Suppressor macrophage (primary cell): ENCODE results near the gene NEUROG3.
A peak's percentile ranks its signal among the peaks of the same experiment; 100 is the strongest.
"Not testable (repeated sequence)": the region's sequence is repeated elsewhere in the genome, so short reads cannot be mapped to it uniquely, and the experiment has no call there.

Experiments used
- DNase-seq, 4 experiments: peaks; one replicate each; pipeline ENCODE4 v3.0.0-alpha.2; 2020 to 2022

Gene NEUROG3

GRCh38 chr10:69571618-69572158 lies 1.5 kb downstream of the NEUROG3 start:
- DNase-seq, result no peak

- no peak for DNase-seq
Observed at GRCh38 chr10:69570050-69570816, 3.0 kb downstream of the NEUROG3 start.

- DNase-seq, result no peak
Observed at GRCh38 chr10:69569396-69569934, 3.8 kb downstream of the NEUROG3 start.

GRCh38 chr10:69568472-69569395 lies 4.5 kb downstream of the NEUROG3 start:
- DNase-seq, result no peak

GRCh38 chr10:69567920-69568319 lies 5.3 kb downstream of the NEUROG3 start:
- peak; percentile 48 to 81 (median 60) for DNase-seq

- no peak for DNase-seq
Observed at GRCh38 chr10:69562731-69563254, 10.4 kb downstream of the NEUROG3 start.

- DNase-seq, result no peak
Observed at GRCh38 chr10:69559525-69559924, 13.7 kb downstream of the NEUROG3 start.

- DNase-seq, result no peak
Observed at GRCh38 chr10:69558559-69558958, 14.7 kb downstream of the NEUROG3 start.

GRCh38 chr10:69554611-69555010 lies 18.6 kb downstream of the NEUROG3 start:
- no peak for DNase-seq

GRCh38 chr10:69553328-69553727 lies 19.9 kb downstream of the NEUROG3 start:
- DNase-seq, result no peak

GRCh38 chr10:69552268-69552667 lies 21.0 kb downstream of the NEUROG3 start:
- no peak for DNase-seq

- no peak for DNase-seq
Observed at GRCh38 chr10:69549959-69550358, 23.3 kb downstream of the NEUROG3 start.

- DNase-seq, result no peak
Observed at GRCh38 chr10:69541463-69541862, 31.8 kb downstream of the NEUROG3 start.

- no peak for DNase-seq
Observed at GRCh38 chr10:69538461-69538860, 34.8 kb downstream of the NEUROG3 start.

GRCh38 chr10:69537449-69537848 lies 35.8 kb downstream of the NEUROG3 start:
- no peak for DNase-seq

GRCh38 chr10:69536521-69536920 lies 36.7 kb downstream of the NEUROG3 start:
- not testable (repeated sequence) for DNase-seq

- DNase-seq, result no peak
Observed at GRCh38 chr10:69533658-69534057, 39.6 kb downstream of the NEUROG3 start.

- no peak for DNase-seq
Observed at GRCh38 chr10:69527961-69528360, 45.3 kb downstream of the NEUROG3 start.
